GM18519 (cell line): Measurements from ENCODE around the gene G6PC1.

Source experiments
- ATAC-seq: cut with Tn5 transposase; IDR thresholded peaks from one replicate; pipeline ENCODE4 v1.9.1; 2021; ENCODE audit warnings: mild to moderate bottlenecking, moderate library complexity; ENCODE audit not compliant: unreplicated experiment, low FRiP score

The G6PC1 gene

DNA sequence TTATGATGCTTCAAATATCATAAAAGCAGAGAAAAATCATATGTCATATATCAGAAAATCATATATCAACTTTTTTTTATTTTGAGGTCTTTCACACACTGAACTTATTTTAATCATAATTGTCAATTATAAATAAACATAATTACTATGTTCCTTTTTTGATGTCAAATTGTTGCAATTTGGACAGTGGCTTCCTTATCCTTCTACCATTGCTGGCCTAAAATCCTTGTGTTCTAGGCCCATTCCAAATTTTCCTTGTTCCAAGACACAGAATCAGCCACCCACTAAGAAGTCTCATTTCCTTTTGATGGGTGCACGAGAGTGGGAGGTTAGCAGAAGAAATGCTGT lies 28.9 kb downstream of the G6PC1 start:
- no peak for ATAC-seq

DNA sequence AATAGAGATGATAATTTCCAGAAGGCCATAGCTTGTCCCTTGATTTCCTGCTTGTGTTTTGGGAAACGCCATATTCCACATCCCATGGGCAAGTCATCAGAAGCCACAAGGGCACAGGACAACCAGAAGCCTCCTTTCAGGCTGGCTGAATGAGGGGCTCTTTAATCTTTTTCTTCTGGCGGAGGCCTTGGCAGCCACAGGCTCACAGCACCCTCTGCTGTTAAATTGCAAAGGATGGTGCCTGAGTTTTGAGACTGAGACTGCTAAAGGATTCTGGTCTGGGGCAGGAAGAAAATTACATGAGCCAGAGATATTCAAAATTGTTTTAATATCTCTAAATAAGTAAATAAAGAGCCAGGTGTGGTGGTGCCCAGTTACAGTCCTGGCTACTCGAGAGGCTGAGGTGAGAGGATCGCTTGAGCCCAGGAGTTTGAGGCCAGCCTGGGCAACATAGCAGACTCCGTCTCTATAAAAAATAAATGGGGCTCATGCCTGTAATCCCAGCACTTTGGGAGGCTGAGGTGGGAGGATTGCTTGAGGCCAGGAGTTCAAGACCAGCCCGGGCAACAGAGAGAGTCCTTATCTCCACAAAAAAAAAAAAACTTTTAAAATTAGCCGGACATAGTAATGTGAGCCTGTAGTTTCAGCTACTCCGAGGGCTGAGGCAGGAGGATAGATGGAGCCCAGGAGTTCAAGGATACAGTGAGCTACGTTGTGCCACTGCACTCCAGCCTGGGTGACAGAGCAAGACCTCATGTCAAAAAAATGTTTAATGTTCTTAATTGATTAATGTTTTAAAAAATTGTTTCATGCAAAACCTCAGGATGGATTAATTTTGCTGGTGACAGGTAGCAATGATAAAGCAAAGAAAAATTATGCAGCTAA lies 37.4 kb downstream of the G6PC1 start:
- no peak for ATAC-seq

DNA sequence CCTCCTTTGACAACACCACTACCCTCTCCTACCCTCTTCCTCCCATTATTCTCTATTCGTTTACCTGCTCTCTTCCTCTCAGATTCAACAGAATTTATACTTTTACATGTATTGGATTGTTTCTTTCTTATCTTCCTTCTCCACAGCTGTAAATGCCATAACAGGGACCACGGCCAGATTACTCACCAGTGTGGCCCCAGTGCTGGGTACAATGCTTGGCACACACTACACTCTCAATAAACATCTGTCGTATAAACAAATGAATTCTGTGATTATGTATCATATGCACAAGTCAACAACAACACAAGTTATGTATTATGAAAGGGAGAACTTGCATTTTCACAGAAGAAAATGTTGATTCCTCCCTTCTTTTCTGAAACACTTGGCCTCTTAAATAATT lies 43.6 kb downstream of the G6PC1 start:
- no peak for ATAC-seq

DNA sequence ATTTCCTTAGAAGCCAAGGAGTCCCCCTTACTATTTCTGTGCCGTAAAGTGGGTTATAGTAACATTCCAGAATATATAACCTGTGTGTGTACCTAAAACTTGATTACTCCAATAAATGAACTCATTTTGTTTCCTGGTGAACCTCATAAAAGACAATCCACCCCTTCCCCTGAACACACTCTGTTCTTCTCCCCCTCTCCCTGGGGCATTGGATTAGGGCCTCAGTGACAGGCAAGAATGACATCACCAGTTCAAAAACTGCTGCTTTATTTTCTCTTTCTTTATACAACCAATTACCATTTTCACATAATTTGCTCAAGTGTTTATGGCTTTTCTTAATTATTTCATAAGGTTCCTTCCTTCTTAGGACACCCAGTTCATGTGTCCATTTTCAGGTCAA lies 46.2 kb downstream of the G6PC1 start:
- ATAC-seq: no peak

DNA sequence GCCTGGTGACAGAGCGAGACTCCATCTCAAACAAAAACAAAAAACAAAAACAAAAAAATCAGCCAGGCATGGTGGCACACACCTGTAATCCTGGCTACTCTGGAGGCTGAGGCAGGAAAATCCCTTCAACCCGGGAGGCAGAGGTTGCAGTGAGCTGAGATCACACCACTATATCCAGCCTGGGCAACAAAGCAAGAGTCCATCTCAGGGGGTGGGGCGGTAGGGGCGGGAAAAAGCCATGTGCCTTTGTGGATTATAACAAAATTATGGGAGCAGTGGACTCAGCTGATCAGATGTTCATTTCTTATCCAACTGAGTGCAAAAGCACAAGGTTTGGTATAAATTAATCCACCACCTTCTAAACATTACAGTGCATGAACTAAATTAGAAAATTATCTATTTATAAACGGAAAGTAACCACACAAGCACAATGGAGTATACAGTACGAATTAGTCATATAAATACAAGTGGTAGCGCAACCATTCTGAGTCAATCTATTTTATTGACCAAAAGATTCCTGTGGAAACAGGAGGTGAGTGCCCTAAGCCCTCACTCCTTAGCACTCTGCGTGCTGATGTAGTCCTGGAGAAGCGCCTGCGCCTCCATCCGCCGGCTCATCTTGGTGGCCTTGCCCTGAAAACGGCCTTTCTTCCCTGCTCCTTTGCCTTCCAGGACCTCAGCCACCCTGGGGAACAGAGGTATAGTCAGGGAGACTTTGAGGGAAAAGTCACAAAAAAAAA lies 49.6 kb downstream of the G6PC1 start:
- no peak for ATAC-seq
